CD4-positive, alpha-beta T cell treated with Interleukin-15 for 1 hour (primary cell): ENCODE results near the gene CALCA.

Experiments
- DNase-seq: peaks from one replicate; pipeline ENCODE4 v3.0.0-alpha.2; 2020

Gene CALCA

GRCh38 chr11:14942745-14943144, 29.4 kb downstream of the CALCA start:
- no peak for DNase-seq

DNA sequence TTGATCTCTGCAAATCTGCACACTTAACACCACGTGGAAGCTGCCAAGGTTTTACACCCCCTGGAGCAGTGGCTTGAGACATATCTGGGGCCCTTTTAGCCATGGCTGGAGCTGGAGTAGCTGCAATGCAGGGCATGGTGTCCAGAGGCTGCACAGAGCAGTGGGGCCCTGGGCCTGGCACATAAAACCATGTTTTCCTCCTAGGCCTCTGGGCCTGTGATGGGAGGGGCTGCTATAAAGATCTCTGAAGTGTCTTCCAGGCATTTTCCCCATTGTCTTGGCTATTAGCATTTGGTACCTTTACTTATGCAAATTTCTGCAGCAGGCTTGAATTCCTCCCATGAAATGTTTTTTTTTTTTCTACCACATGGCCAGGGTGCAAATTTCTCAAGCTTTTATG, 33.2 kb downstream of the CALCA start:
- DNase-seq: no peak

DNA sequence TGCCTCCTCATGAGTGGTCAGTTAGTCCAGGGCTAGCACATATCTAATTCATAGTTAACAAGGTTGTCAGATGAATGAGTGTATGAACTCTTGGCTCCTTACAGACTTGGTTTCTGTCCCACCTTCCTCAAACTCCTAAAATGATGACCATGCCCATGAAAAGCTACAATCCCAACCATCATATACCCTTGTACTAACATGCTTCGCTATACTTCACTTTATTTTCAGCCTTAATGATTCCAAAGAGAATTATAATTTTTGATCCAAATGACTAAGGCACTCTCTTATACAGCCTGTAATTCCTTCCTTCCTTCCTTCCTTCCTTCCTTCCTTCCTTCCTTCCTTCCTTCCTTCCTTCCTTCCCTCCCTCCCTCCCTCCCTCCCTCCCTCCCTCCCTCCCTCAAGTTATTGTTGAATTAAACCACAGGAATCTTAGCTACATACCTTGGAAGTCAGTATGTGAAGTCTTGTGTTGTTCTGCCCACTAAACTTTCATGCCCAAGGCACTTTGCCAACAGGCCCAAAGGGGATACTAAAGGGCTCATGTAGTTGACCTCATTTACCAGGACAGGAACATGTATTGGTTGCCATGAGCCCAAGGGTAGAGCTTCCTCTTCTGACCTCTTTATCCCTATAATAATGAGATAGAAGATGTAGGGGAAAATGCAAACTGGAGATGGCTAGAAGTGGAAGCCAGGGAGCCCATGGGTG, 37.4 kb downstream of the CALCA start:
- no peak for DNase-seq

- no peak for DNase-seq
Observed at GRCh38 chr11:14932447-14932846, 39.7 kb downstream of the CALCA start.

- no peak for DNase-seq
Observed at GRCh38 chr11:14930369-14930768, 41.8 kb downstream of the CALCA start.

- DNase-seq: no peak
Observed at GRCh38 chr11:14927146-14927545, 45.0 kb downstream of the CALCA start.

GRCh38 chr11:14924318-14924717, 47.8 kb downstream of the CALCA start:
- no peak for DNase-seq
